ENCODE data around the gene TIMM10.

- TF ChIP-seq CTCF (conservative IDR thresholded peaks at IDR 0.05; ENCODE audit: low read depth, low read length) (no peak), EZH2phosphoT487 (IDR thresholded peaks at IDR 0.05; ENCODE audit: borderline replicate concordance, low read length) (no peak)
Observed at GRCh38 chr11:57551941-57552340, 21.4 kb upstream of the TIMM10 start.

Data from PC-3 (cell line).